AG09309 (cell line): ENCODE measurements around the gene RTN4R.

ENCODE experiments used
- DNase-seq: peaks from one replicate; pipeline ENCODE4 v3.0.0-alpha.2; 2010; ENCODE audit warnings: low read depth
- H3K4me3 ChIP-seq: 2 replicates; pipeline ENCODE4 v1.5.1; 2011; ENCODE audit warnings: mild to moderate bottlenecking, low read depth, low read length, moderate library complexity; ENCODE audit not compliant: control insufficient read depth
- TF ChIP-seq, protein P1 (sequence below): IDR thresholded peaks from 2 replicates; pipeline ENCODE4 v1.5.1; 2011; ENCODE audit warnings: mild to moderate bottlenecking, low read depth, low read length, inconsistent platforms; ENCODE audit not compliant: insufficient read depth, control insufficient read depth; ENCODE audit errors: missing control alignments

Gene RTN4R

DNA sequence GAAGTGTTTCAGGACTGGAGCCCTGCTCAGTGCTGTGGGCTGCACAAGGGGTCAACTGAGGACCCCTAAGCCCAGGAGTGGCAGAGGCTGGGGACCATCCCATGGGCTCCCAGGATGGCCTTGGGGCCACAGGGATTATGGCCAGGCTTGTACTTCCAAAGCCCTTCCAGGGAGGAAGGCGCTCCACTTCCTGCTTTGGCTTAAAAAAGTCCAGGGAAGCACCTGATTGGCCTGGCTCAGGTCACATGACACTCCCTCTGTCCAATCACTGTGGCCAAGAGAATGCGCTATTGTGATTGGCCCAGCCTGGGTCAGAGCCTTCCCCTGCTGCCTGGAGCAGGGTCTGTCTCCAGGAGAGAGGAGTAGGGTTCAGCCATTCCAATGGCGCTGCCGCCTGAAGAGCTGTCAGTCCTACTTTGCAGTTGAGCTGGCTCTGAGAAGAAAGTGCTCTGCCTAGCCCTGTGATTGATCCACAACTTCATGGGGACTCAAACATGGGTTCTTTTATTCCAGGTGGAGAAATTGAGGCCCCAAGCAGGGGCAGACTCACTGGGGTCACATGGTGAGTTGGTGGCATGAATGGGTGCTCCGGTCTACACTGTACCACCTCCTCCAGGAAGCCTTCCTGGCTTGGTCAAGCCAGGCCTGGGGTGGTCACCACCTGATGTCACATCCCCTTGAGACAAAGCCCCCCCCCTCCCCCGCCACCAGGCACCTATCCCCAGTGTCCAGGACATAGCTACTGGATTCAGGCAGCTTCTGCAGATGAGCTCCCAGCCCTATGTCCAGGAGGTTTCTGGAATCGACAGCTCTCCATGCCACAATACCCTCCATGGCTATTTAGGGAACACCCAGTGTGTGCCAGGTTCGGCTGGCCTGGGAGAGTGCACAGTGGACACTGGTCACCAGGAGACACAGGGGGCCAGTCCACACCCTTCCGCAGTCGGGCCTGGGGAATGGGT, 48.2 kb downstream of the RTN4R start:
- H3K4me3 ChIP-seq: no peak overlapping the region
- TF ChIP-seq, protein P1, sequence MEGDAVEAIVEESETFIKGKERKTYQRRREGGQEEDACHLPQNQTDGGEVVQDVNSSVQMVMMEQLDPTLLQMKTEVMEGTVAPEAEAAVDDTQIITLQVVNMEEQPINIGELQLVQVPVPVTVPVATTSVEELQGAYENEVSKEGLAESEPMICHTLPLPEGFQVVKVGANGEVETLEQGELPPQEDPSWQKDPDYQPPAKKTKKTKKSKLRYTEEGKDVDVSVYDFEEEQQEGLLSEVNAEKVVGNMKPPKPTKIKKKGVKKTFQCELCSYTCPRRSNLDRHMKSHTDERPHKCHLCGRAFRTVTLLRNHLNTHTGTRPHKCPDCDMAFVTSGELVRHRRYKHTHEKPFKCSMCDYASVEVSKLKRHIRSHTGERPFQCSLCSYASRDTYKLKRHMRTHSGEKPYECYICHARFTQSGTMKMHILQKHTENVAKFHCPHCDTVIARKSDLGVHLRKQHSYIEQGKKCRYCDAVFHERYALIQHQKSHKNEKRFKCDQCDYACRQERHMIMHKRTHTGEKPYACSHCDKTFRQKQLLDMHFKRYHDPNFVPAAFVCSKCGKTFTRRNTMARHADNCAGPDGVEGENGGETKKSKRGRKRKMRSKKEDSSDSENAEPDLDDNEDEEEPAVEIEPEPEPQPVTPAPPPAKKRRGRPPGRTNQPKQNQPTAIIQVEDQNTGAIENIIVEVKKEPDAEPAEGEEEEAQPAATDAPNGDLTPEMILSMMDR: no peak
- DNase-seq: no peak

DNA sequence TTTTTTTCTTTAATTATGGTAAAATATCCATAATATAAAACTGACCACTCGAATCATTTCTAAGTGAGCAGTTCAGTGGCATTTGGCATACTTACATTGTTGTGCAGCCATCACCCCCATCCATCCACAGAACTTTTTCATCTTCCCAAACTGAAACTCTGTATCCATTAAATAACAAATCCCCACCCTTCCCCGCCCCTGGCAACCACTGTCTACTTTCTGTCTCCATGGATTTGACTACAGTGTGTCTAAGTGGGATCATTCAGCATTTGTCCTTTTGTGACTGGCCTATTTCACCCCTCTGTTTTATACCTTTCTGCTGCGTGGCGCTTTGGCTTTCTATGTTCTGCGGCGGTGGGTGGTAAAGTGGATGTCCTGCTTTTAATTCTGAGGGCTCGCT, 49.1 kb downstream of the RTN4R start:
- H3K4me3 ChIP-seq: no peak overlapping the region
- no peak for DNase-seq
- TF ChIP-seq, protein P1: no peak

DNA sequence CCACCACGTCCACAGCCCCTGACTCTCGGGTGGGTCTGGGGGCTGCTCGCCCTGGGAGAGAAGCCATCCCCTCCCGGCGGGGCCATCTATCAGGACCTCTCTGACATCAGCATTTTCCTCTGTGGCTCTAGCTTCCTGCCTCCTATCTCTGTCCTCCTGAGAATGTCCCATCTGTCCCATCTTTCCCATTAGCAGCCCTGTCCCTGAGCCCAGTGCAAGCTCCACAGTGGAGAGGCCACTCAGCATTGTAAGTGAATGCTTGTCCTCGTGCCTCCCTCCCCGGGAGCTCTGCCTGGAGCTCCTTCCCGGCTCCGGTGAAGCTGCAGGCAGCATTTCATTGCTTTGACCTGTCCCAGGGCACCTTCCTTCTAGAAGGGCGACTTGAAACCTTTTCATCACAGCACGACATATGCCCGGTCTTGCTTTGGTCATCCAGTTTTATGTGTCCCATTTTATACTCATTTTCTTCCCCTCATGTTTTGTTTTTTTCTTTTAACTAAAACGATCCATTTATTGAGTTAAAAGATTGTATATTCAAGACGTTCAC, 49.7 kb downstream of the RTN4R start:
- no peak for DNase-seq
- no peak overlapping the region for H3K4me3 ChIP-seq
- TF ChIP-seq, protein P1: no peak

DNA sequence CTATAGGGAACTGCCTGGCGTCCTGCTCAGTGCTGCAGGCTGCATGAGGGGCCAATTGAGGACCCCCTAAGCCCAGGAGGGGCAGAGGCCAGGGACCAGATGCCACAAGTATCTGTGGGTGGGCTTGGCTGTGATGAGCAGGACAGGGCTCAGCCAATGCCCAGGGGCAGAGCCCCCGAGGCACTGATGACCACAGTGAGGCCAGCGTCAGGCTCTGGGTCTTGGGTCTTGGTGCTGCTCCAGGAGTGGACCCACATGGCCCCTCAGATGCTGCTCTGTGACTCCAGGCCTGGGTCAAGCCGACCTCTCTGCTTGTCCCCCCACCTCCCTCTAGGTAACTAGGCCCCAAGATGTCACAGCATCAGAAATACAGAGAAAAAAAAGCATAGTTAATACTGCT, 50.6 kb downstream of the RTN4R start:
- no peak for DNase-seq
- TF ChIP-seq, protein P1: no peak
- no peak overlapping the region for H3K4me3 ChIP-seq

DNA sequence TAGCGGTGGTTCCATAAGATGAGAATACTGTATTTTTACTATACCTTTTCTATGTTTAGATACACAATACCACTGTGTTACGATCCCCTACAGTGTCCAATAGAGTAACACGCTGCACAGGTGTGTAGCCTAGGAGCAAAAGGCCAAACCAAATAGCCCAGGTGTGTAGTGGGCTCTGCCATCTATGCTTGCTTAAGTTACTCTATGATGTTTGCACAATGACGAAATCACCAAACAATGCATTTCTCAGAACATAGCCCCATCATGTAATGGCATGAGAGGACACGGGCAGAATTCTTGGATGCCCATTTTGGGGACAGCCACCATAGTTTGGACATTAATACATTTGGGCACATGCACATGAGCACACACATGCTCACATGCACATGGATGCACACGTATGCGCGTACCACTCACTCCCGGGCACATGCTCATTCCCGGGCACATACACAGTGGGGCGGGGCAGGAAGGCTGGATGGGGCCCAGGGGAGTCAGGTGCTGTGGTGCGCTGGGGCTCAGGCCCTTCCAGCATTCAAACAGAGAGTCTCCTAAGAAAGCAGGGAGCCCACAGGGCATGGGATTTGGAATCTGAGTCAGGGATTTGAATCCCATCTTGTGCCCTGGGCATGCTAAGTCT, 51.1 kb downstream of the RTN4R start:
- TF ChIP-seq, protein P1: no peak
- H3K4me3 ChIP-seq: no peak overlapping the region
- no peak for DNase-seq

DNA sequence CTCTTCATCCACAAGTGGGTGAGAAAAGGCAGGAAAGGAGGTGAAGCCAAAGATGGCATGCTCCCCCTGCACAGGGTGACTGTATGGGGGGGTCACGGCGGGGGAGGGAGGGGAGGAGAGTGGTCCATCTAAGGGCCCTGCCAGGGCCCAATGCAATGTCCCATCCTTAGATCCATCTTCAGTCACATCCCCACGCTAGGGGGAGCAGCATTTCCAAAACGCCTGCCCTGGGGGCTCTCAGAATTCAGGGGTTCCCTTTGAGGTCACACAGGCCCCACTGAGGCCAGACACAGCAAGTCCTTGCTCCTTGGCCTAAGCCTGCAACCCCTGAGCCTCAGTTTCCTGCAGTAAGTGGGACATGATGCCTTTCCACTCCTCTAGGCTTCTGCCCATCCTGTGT, 52.4 kb downstream of the RTN4R start:
- TF ChIP-seq, protein P1: no peak
- H3K4me3 ChIP-seq: no peak overlapping the region
- no peak for DNase-seq
